Liver (tissue), 9 donors: Measurements from ENCODE around the gene ITGA8. TPM values are rescaled to one million over a fixed set of nuclear protein-coding genes. Genes with fewer than 3 reads are reported as not detected.
A peak's percentile ranks its signal among the peaks of the same experiment; 100 is the strongest.

Experiments
- DNase-seq: peaks from one replicate; pipeline ENCODE4 v3.0.0-alpha.2; 2017; ENCODE audit warnings: low spot score
- H3K27ac ChIP-seq, 2 donors: one replicate each; pipeline ENCODE4 v1.7.0; 2013; ENCODE audit warnings: inconsistent platforms in 2 of 2, low read length in 2 of 2, control low read depth in 1 of 2, low read depth in 1 of 2, mild to moderate bottlenecking in 1 of 2
- H3K27me3 ChIP-seq, 4 donors: one replicate each; pipeline versions ENCODE4 v1.6.1 to v1.7.0; 2013; ENCODE audit warnings: low read length in 3 of 4, inconsistent platforms in 1 of 4, mild to moderate bottlenecking in 1 of 4, moderate library complexity in 1 of 4; ENCODE audit not compliant: control insufficient read depth in 4 of 4, insufficient read depth in 4 of 4
- H3K36me3 ChIP-seq, 4 donors: one replicate each; pipeline versions ENCODE4 v1.6.1 to v1.7.0; 2013; ENCODE audit warnings: low read length in 3 of 4, mild to moderate bottlenecking in 3 of 4, low read depth in 1 of 4, moderate library complexity in 1 of 4; ENCODE audit not compliant: control insufficient read depth in 4 of 4, insufficient read depth in 3 of 4
- H3K4me1 ChIP-seq, 4 donors: one replicate each; pipeline versions ENCODE4 v1.6.1 to v1.7.0; 2013; ENCODE audit warnings: low read length in 3 of 4, mild to moderate bottlenecking in 3 of 4, moderate library complexity in 1 of 4; ENCODE audit not compliant: control insufficient read depth in 4 of 4, insufficient read depth in 4 of 4
- H3K4me3 ChIP-seq, 3 donors: one replicate each; pipeline versions ENCODE4 v1.6.1 to v1.7.0; 2013; ENCODE audit warnings: low read length in 3 of 3, control low read depth in 1 of 3, low read depth in 1 of 3, mild to moderate bottlenecking in 1 of 3
- H3K9ac ChIP-seq, 2 donors: one replicate each; pipeline ENCODE4 v1.7.0; 2013; ENCODE audit warnings: low read length in 2 of 2, mild to moderate bottlenecking in 2 of 2, moderate library complexity in 2 of 2, control low read depth in 1 of 2, low read depth in 1 of 2
- H3K9me3 ChIP-seq, 4 donors: one replicate each; pipeline versions ENCODE4 v1.6.1 to v1.7.0; 2013; ENCODE audit warnings: low read length in 3 of 4; ENCODE audit not compliant: control insufficient read depth in 4 of 4
- EGR1 ChIP-seq, 2 donors: IDR thresholded peaks; 2 replicates each; pipeline ENCODE4 v1.6.1; 2016 to 2018; ENCODE audit warnings: antibody characterized with exemption in 2 of 2, low read depth in 2 of 2
- JUND ChIP-seq, 2 donors: IDR thresholded peaks; 2 replicates each; pipeline ENCODE4 v1.6.1; 2016; ENCODE audit warnings: antibody characterized with exemption in 2 of 2
- MAX ChIP-seq: IDR thresholded peaks from 2 replicates; pipeline ENCODE4 v1.6.1; 2016; ENCODE audit warnings: antibody characterized with exemption
- NR2F2 ChIP-seq: IDR thresholded peaks from 2 replicates; pipeline ENCODE4 v1.6.1; 2016; ENCODE audit warnings: antibody characterized with exemption
- RAD21 ChIP-seq, 2 donors: IDR thresholded peaks; 2 replicates each; pipeline ENCODE4 v1.6.1; 2016; ENCODE audit warnings: antibody characterized with exemption in 2 of 2, mild to moderate bottlenecking in 2 of 2
- SP1 ChIP-seq: IDR thresholded peaks from 2 replicates; pipeline ENCODE4 v1.6.1; 2018; ENCODE audit warnings: antibody characterized with exemption, mild to moderate bottlenecking
- ZBTB33 ChIP-seq: IDR thresholded peaks from 2 replicates; pipeline ENCODE4 v1.6.1; 2016; ENCODE audit warnings: antibody characterized with exemption
- WGBS: extraction: QIAGEN DNeasy Blood & Tissue Kit; methylation state at CpG from one replicate; pipeline ENCODE4 v1.1.7; 2013; 5-methylcytosine and 5-hydroxymethylcytosine counted together
- polyA plus RNA-seq, 2 donors: library from polyadenylated mRNA; stranded (reverse) in 1 of 2; unstranded in 1 of 2; fragments of 200-250 nt in 1 of 2; fragments of >200 nt in 1 of 2; fragmentation: Nextera tagmentation in 1 of 2; extraction: Ambion mirVana in 1 of 2; gene quantifications; one replicate each; pipeline versions ENCODE4 v1.2.1 to v1.2.3, GENCODE V29; 2013 to 2015
- total RNA-seq, 2 donors: library from RNA; depleted of rRNA; stranded (reverse); fragments of >200 nt; gene quantifications; one replicate each; pipeline ENCODE4 v1.2.3, GENCODE V29; 2014
- TF ChIP-seq, protein P1 (sequence below): IDR thresholded peaks from 2 replicates; pipeline ENCODE4 v1.6.1; 2016; ENCODE audit warnings: antibody characterized with exemption, mild to moderate bottlenecking
- TF ChIP-seq, protein P2 (sequence below): fragments of 150-350 bp; IDR thresholded peaks from 2 replicates; pipeline ENCODE4 v1.5.1; 2017; ENCODE audit warnings: improper control_type of control experiment, low read depth, low read length; ENCODE audit not compliant: missing input control
- donor health status: healthy.
- donor health status: healthy.
- donor health status: healthy.
- donor health status: healthy.
- donor health status: healthy.

ITGA8 gene
- total and polyA plus RNA-seq, 4 donors: 0.06 to 1.0 (median 0.60) TPM

DNA sequence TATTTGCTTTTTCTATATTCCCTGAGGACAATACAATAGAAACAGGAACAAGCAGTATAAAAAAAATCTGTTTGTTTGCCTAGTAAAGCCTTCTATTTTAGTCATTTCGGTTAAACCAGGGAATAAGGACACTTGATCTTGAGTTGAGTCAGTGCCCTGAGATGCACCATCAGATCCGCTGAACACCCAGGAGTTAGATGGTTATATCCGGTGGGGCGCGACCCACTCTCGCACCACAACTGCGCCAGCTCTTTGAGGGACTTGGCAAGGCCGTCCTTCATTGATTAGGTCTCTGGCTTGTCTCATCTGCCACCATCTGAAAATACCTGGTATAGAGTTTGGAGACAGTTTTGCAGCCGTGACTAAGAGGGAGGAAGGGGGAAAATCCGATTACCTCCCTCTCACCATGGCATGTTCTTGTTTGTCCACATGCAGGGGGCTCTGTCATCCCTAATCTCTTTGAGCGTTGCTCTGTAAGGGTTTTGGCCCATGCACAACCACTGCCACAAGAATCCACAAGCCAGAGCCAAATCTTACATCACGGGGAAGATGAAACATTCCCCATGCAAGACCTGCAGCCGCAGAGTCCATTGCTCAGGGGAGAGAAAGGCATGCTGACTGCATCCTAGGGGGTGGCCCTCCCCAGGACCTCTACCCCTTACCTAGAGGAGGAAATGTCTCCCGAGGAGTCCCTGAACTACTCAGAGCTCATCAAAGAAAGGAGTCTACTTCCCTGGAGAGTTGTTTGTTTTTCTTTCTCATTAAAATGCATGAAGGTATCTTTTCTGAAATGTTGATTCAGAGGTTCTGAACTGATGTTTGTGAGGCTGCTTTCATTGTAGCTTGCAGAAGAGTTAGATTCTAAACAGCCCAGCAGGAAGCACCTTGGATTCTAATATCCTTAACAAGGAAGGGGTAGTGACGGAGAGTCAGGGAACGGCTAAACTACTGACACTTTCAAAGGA, 247.0 kb downstream of the ITGA8 start:
- TF ChIP-seq EGR1 (IDR thresholded peaks at IDR 0.05; ENCODE audit: low read depth in 2 of 2): no peak
- TF ChIP-seq, protein P1, sequence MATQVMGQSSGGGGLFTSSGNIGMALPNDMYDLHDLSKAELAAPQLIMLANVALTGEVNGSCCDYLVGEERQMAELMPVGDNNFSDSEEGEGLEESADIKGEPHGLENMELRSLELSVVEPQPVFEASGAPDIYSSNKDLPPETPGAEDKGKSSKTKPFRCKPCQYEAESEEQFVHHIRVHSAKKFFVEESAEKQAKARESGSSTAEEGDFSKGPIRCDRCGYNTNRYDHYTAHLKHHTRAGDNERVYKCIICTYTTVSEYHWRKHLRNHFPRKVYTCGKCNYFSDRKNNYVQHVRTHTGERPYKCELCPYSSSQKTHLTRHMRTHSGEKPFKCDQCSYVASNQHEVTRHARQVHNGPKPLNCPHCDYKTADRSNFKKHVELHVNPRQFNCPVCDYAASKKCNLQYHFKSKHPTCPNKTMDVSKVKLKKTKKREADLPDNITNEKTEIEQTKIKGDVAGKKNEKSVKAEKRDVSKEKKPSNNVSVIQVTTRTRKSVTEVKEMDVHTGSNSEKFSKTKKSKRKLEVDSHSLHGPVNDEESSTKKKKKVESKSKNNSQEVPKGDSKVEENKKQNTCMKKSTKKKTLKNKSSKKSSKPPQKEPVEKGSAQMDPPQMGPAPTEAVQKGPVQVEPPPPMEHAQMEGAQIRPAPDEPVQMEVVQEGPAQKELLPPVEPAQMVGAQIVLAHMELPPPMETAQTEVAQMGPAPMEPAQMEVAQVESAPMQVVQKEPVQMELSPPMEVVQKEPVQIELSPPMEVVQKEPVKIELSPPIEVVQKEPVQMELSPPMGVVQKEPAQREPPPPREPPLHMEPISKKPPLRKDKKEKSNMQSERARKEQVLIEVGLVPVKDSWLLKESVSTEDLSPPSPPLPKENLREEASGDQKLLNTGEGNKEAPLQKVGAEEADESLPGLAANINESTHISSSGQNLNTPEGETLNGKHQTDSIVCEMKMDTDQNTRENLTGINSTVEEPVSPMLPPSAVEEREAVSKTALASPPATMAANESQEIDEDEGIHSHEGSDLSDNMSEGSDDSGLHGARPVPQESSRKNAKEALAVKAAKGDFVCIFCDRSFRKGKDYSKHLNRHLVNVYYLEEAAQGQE: no peak
- no peak for TF ChIP-seq JUND (IDR thresholded peaks at IDR 0.05)
- no peak for TF ChIP-seq NR2F2
- no peak for TF ChIP-seq ZBTB33
- TF ChIP-seq, protein P2, sequence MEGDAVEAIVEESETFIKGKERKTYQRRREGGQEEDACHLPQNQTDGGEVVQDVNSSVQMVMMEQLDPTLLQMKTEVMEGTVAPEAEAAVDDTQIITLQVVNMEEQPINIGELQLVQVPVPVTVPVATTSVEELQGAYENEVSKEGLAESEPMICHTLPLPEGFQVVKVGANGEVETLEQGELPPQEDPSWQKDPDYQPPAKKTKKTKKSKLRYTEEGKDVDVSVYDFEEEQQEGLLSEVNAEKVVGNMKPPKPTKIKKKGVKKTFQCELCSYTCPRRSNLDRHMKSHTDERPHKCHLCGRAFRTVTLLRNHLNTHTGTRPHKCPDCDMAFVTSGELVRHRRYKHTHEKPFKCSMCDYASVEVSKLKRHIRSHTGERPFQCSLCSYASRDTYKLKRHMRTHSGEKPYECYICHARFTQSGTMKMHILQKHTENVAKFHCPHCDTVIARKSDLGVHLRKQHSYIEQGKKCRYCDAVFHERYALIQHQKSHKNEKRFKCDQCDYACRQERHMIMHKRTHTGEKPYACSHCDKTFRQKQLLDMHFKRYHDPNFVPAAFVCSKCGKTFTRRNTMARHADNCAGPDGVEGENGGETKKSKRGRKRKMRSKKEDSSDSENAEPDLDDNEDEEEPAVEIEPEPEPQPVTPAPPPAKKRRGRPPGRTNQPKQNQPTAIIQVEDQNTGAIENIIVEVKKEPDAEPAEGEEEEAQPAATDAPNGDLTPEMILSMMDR: no peak
- TF ChIP-seq SP1: no peak
- TF ChIP-seq MAX: no peak
- no peak for TF ChIP-seq RAD21 (IDR thresholded peaks at IDR 0.05)

GRCh38 chr10:15472008-15472407, 247.7 kb downstream of the ITGA8 start:
- H3K36me3 ChIP-seq: no peaks in the 10 kb centered on the region
- WGBS: 29% methylated on average over 6 of the region's 6 CpGs
- H3K27me3 ChIP-seq: peaks cover 0 to 8% (median 2%) of the 10 kb centered on the region in 4 donors

More for the DNA sequence above, 247.0 kb downstream of the ITGA8 start:
- Histone ChIP-seq H3K9me3 (no peaks in the 10 kb centered on the region), H3K9ac (no peak overlapping the region), H3K4me1 (no peaks in the 10 kb centered on the region), H3K27me3 (peaks cover 0 to 8% (median 2%) of the 10 kb centered on the region in 4 donors), H3K4me3 (no peak overlapping the region), H3K27ac (no peak overlapping the region), H3K36me3 (no peaks in the 10 kb centered on the region)
- DNase-seq: no peak
- WGBS: 41% methylated on average over 16 of the region's 16 CpGs

More at GRCh38 chr10:15472008-15472407, 247.7 kb downstream of the ITGA8 start:
- Histone ChIP-seq H3K9me3 (no peaks in the 10 kb centered on the region), H3K27ac (no peak overlapping the region), H3K4me3 (no peak overlapping the region), H3K4me1 (no peaks in the 10 kb centered on the region), H3K9ac (no peak overlapping the region)
- peak; percentile 20 for TF ChIP-seq NR2F2
- TF ChIP-seq EGR1 (IDR thresholded peaks at IDR 0.05; ENCODE audit: low read depth in 2 of 2): no peak
- TF ChIP-seq, protein P2: no peak
- DNase-seq: no peak
